ENCODE data around the gene ENPP5.

The ENPP5 gene

GRCh38 chr6:46170357-46171289 lies at the start of gene ENPP5:
Gene ENPP5 (minus strand): TSS chr6:46170980. CDS start chr6:46168262, 2,718 bp downstream.
- no peaks in the 10 kb centered on the region for H3K27me3 ChIP-seq (ENCODE audit: insufficient read depth, insufficient read length)
- H3K36me3 ChIP-seq (ENCODE audit: insufficient read depth, insufficient read length, low read length), result no peaks in the 10 kb centered on the region
- H3K4me3 ChIP-seq (ENCODE audit: insufficient read length, low read depth), result peak within 1 kb of the TSS; percentile 75
- H3K4me1 ChIP-seq (ENCODE audit: insufficient read depth, insufficient read length), result no peaks in the 10 kb centered on the region
- TF ChIP-seq SUZ12 (IDR thresholded peaks at IDR 0.05; ENCODE audit: extremely low read depth, insufficient read depth, insufficient read length) (no peak), YY1 (IDR thresholded peaks at IDR 0.05; ENCODE audit: insufficient read depth, insufficient read length) (no peak), ZNF274 (IDR thresholded peaks at IDR 0.05; ENCODE audit: low read depth, low read length) (no peak)
- peak within 1 kb of the TSS; percentile 75 for H3K9ac ChIP-seq (ENCODE audit: insufficient read length, low read depth)
- H3K9me3 ChIP-seq (ENCODE audit: insufficient read depth, low read length), result no peaks in the 10 kb centered on the region
- peak; percentile 61 for DNase-seq (ENCODE audit: low read depth, low spot score)

- no peaks in the 10 kb centered on the region for H3K36me3 ChIP-seq (ENCODE audit: insufficient read depth, insufficient read length, low read length)
- no peaks in the 10 kb centered on the region for H3K9me3 ChIP-seq (ENCODE audit: insufficient read depth, low read length)
- no peak overlapping the region for H3K4me3 ChIP-seq (ENCODE audit: insufficient read length, low read depth)
- H3K4me1 ChIP-seq (ENCODE audit: insufficient read depth, insufficient read length), result no peaks in the 10 kb centered on the region
- no peak for TF ChIP-seq SUZ12 (IDR thresholded peaks at IDR 0.05; ENCODE audit: extremely low read depth, insufficient read depth, insufficient read length)
- no peak for TF ChIP-seq ZNF274 (IDR thresholded peaks at IDR 0.05; ENCODE audit: low read depth, low read length)
- TF ChIP-seq YY1 (IDR thresholded peaks at IDR 0.05; ENCODE audit: insufficient read depth, insufficient read length), result no peak
- no peaks in the 10 kb centered on the region for H3K27me3 ChIP-seq (ENCODE audit: insufficient read depth, insufficient read length)
- H3K9ac ChIP-seq (ENCODE audit: insufficient read length, low read depth), result no peak overlapping the region
- DNase-seq (ENCODE audit: low read depth, low spot score), result no peak
These were observed 48.9 kb upstream of the ENPP5 start for GRCh38 chr6:46219661-46220060.

GRCh38 chr6:46218457-46218856 lies 47.7 kb upstream of the ENPP5 start:
- no peaks in the 10 kb centered on the region for H3K4me1 ChIP-seq (ENCODE audit: insufficient read depth, insufficient read length)
- H3K27me3 ChIP-seq (ENCODE audit: insufficient read depth, insufficient read length), result no peaks in the 10 kb centered on the region
- H3K36me3 ChIP-seq (ENCODE audit: insufficient read depth, insufficient read length, low read length), result no peaks in the 10 kb centered on the region
- no peak overlapping the region for H3K4me3 ChIP-seq (ENCODE audit: insufficient read length, low read depth)
- TF ChIP-seq SUZ12 (IDR thresholded peaks at IDR 0.05; ENCODE audit: extremely low read depth, insufficient read depth, insufficient read length) (no peak), YY1 (IDR thresholded peaks at IDR 0.05; ENCODE audit: insufficient read depth, insufficient read length) (no peak)
- no peaks in the 10 kb centered on the region for H3K9me3 ChIP-seq (ENCODE audit: insufficient read depth, low read length)
- DNase-seq (ENCODE audit: low read depth, low spot score), result no peak
- H3K9ac ChIP-seq (ENCODE audit: insufficient read length, low read depth), result no peak overlapping the region

- DNase-seq (ENCODE audit: low read depth, low spot score), result no peak
- no peak overlapping the region for H3K9ac ChIP-seq (ENCODE audit: insufficient read length, low read depth)
These were observed 46.9 kb upstream of the ENPP5 start for GRCh38 chr6:46217671-46218131.

GRCh38 chr6:46216879-46217278 lies 46.1 kb upstream of the ENPP5 start:
- H3K9ac ChIP-seq (ENCODE audit: insufficient read length, low read depth), result no peak overlapping the region
- no peak overlapping the region for H3K4me3 ChIP-seq (ENCODE audit: insufficient read length, low read depth)
- no peak for DNase-seq (ENCODE audit: low read depth, low spot score)
- H3K9me3 ChIP-seq (ENCODE audit: insufficient read depth, low read length), result no peaks in the 10 kb centered on the region
- no peaks in the 10 kb centered on the region for H3K27me3 ChIP-seq (ENCODE audit: insufficient read depth, insufficient read length)
- TF ChIP-seq SUZ12 (IDR thresholded peaks at IDR 0.05; ENCODE audit: extremely low read depth, insufficient read depth, insufficient read length), result no peak
- no peak for TF ChIP-seq ZNF274 (IDR thresholded peaks at IDR 0.05; ENCODE audit: low read depth, low read length)
- no peak for TF ChIP-seq YY1 (IDR thresholded peaks at IDR 0.05; ENCODE audit: insufficient read depth, insufficient read length)
- no peaks in the 10 kb centered on the region for H3K36me3 ChIP-seq (ENCODE audit: insufficient read depth, insufficient read length, low read length)
- no peaks in the 10 kb centered on the region for H3K4me1 ChIP-seq (ENCODE audit: insufficient read depth, insufficient read length)

More at GRCh38 chr6:46217671-46218131, 46.9 kb upstream of the ENPP5 start:
- H3K36me3 ChIP-seq (ENCODE audit: insufficient read depth, insufficient read length, low read length), result no peaks in the 10 kb centered on the region
- TF ChIP-seq SUZ12 (IDR thresholded peaks at IDR 0.05; ENCODE audit: extremely low read depth, insufficient read depth, insufficient read length) (no peak), YY1 (IDR thresholded peaks at IDR 0.05; ENCODE audit: insufficient read depth, insufficient read length) (no peak), ZNF274 (IDR thresholded peaks at IDR 0.05; ENCODE audit: low read depth, low read length) (no peak)
- no peaks in the 10 kb centered on the region for H3K27me3 ChIP-seq (ENCODE audit: insufficient read depth, insufficient read length)
- no peak overlapping the region for H3K4me3 ChIP-seq (ENCODE audit: insufficient read length, low read depth)
- no peaks in the 10 kb centered on the region for H3K9me3 ChIP-seq (ENCODE audit: insufficient read depth, low read length)
- no peaks in the 10 kb centered on the region for H3K4me1 ChIP-seq (ENCODE audit: insufficient read depth, insufficient read length)

GRCh38 chr6:46215777-46216176 lies 45.0 kb upstream of the ENPP5 start:
- Histone ChIP-seq H3K36me3 (ENCODE audit: insufficient read depth, insufficient read length, low read length) (no peaks in the 10 kb centered on the region), H3K9me3 (ENCODE audit: insufficient read depth, low read length) (no peaks in the 10 kb centered on the region), H3K4me1 (ENCODE audit: insufficient read depth, insufficient read length) (no peaks in the 10 kb centered on the region), H3K9ac (ENCODE audit: insufficient read length, low read depth) (no peak overlapping the region), H3K27me3 (ENCODE audit: insufficient read depth, insufficient read length) (no peaks in the 10 kb centered on the region), H3K4me3 (ENCODE audit: insufficient read length, low read depth) (no peak overlapping the region)
- DNase-seq (ENCODE audit: low read depth, low spot score), result no peak
- TF ChIP-seq YY1 (IDR thresholded peaks at IDR 0.05; ENCODE audit: insufficient read depth, insufficient read length), result no peak
- no peak for TF ChIP-seq ZNF274 (IDR thresholded peaks at IDR 0.05; ENCODE audit: low read depth, low read length)
- TF ChIP-seq SUZ12 (IDR thresholded peaks at IDR 0.05; ENCODE audit: extremely low read depth, insufficient read depth, insufficient read length), result no peak

GRCh38 chr6:46215213-46215612 lies 44.4 kb upstream of the ENPP5 start:
- Histone ChIP-seq H3K4me3 (ENCODE audit: insufficient read length, low read depth) (no peak overlapping the region), H3K9ac (ENCODE audit: insufficient read length, low read depth) (no peak overlapping the region), H3K27me3 (ENCODE audit: insufficient read depth, insufficient read length) (no peaks in the 10 kb centered on the region), H3K36me3 (ENCODE audit: insufficient read depth, insufficient read length, low read length) (no peaks in the 10 kb centered on the region), H3K4me1 (ENCODE audit: insufficient read depth, insufficient read length) (no peaks in the 10 kb centered on the region), H3K9me3 (ENCODE audit: insufficient read depth, low read length) (no peaks in the 10 kb centered on the region)
- no peak for TF ChIP-seq ZNF274 (IDR thresholded peaks at IDR 0.05; ENCODE audit: low read depth, low read length)
- no peak for TF ChIP-seq SUZ12 (IDR thresholded peaks at IDR 0.05; ENCODE audit: extremely low read depth, insufficient read depth, insufficient read length)
- no peak for TF ChIP-seq YY1 (IDR thresholded peaks at IDR 0.05; ENCODE audit: insufficient read depth, insufficient read length)
- DNase-seq (ENCODE audit: low read depth, low spot score), result no peak

Measured in NT2/D1 (cell line).